ENCODE data around the gene FLT1.

FLT1 gene

DNA sequence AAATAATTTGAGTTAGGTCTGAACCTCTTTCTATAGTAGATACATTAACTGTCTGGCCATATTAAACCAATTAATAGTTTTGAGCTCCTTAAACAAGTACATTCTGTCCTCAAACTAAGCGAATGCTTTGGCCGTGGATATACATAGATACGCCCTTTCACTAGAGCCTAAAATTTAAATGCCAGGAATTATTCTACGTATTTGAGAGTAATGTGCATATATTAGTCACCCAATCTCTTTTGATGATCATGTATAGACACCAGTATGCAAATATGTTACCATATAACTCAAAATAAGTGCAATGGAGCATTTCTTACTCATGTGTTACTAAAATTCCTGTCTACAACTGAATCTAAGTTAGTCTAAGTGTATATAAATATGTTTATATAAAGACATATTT is 70.4 kb downstream of the FLT1 start:
- DNase-seq (ENCODE audit: low read depth): no peak

GRCh38 chr13:28423010-28423409 is 71.9 kb downstream of the FLT1 start:
- no peak for DNase-seq (ENCODE audit: low read depth)

- DNase-seq (ENCODE audit: low read depth): no peak
These were observed 73.1 kb downstream of the FLT1 start for GRCh38 chr13:28421676-28422410.

DNA sequence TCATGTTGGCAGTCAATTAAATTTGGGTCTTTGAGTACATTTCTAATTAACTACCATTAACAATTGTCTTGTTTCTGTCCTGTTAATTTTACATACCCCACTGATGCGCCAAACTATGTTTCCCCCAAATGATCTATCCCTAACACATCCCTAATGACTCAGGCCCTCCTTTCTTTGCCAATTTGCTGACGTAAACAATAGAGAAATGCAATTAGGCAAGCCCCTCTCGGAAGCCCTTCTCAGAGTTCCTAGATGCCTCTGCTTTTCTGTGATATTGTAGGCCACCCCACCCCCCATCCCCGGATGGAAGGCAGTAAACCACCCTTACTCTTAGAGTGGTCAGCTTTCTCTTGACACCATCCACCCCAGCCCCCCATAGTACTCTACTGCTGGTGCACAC is 74.2 kb downstream of the FLT1 start:
- no peak for DNase-seq (ENCODE audit: low read depth)

GRCh38 chr13:28415994-28416421 is 78.9 kb downstream of the FLT1 start:
- no peak for DNase-seq (ENCODE audit: low read depth)

DNA sequence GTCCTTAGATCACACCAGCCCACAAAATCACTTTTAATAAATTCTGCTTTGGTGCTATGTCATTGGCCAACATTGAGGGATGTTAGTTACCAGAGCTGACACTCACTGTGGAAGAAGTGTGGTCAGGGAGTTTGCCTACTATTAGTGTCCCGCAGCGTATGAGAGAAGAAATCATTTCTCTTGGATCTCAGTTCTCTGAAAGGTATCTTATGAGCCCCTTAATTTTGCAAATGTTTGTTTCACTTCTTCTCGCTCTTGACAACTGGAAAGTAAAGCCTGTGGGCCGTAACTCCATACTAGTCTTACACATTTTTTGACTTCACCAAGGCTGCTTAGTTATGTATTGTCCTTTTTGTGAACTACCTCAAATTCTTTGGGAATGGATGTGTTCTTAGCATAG is 80.9 kb downstream of the FLT1 start:
- no peak for DNase-seq (ENCODE audit: low read depth)

DNA sequence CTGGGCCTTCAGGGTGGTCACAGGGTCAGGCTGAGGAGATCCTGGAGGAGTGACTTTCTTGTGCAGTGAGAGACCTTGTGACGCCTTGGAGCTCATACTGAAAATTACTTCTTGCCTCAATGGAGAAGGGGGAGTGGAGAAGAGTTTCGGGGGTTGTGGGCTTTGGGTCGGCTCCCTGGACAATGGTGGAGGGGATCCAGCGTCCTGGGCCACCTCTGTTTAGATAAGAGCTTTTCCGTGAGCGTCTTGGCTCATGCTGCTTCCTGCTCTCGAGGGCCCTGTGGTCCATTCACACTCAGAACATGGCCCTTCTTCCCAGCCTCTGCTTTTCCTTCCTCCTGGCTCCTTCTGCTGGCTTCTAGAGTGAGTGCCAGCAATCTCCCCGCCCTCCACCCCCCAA is 81.9 kb downstream of the FLT1 start:
- no peak for DNase-seq (ENCODE audit: low read depth)

DNA sequence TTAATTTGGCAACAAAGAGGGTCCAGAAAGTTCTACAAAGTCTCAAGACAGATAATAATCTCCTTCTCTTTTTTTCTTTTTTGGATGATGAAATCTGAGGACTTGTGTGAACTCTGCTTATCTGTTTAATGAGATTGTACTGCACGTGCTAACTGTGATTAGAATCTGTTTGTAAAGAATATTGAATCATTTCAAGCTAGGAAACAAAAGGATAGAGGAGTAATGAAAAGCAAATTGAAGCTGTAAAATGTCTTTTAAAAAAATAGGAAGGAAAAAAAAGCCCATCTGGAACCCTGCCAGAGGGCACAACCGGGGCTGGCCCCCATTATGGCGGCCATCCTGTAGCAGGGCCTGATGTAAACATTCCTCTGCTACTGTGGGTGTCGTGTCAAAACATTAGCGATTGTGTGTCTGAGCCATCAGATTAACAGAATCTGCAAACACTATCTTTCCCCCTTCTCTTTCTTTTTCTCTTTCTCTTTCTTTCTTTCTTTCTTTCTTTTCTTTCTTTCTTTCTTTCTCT is 83.0 kb downstream of the FLT1 start:
- DNase-seq (ENCODE audit: low read depth): no peak

GRCh38 chr13:28410096-28410495 is 84.8 kb downstream of the FLT1 start:
- DNase-seq (ENCODE audit: low read depth): no peak

- DNase-seq (ENCODE audit: low read depth): no peak
These were observed 85.3 kb downstream of the FLT1 start for GRCh38 chr13:28409648-28410047.

DNA sequence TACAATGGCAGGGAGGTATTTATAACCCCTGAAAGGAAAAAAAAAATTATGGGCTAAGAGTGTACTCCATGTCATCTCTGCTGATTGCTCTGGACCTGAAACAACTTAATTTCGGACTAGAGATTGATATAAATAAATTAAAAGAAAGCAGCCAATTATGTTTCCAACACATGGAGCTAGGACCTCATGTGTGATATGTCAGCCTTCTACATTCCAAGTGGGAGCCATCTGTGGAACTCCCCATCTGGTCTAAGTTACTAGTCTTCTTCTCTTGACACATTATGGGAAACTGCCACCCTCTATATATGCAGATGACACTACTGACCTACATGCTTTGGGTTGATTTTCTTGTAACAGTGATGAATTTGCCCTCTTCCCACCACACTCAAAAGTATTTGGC is 86.1 kb downstream of the FLT1 start:
- no peak for DNase-seq (ENCODE audit: low read depth)

DNA sequence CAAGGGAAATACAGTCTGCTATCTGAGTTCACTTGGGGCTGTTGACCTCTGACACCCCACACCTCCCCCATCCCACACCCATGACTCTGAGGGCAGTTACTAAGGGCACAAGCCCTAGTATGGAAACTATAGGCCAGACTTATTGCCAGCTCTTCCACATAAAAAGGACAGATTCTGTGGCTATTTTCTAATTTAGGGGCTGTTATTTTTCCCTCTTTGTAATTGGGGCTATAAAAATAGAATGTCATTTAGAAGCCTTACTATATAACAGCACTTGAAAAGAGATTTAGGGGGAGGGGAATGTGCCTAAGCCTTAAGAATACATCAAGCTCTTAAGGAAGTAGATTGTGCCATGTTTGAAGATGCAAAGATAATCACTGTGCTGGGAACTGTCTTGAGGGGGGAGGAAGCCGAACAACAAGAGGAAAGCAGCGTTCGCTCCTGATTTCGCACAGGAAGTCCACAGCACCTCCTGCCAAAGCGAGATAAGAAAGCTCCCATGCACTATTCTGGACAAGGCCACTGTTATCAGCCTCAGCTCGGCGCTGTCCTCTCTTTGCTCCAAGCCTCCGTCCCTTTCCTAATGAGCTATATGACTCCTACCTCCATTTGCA is 86.6 kb downstream of the FLT1 start:
- DNase-seq (ENCODE audit: low read depth): no peak

GRCh38 chr13:28406733-28407266 is 88.1 kb downstream of the FLT1 start:
- no peak for DNase-seq (ENCODE audit: low read depth)

DNA sequence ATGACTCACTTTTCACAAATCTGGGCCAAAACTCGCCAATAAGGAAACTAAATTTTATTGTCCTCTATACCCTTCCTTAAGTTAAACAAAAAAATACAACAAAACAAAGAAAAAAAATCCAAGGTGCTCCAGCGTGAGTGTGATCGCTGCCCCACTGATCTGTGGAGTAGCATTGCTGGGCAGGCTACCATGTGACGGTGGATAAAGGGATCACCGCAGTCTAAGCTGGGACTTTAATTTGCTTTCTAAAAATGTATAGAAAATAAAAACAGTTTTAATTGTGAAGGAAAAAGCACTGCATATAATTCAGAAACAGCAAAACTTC is 92.9 kb downstream of the FLT1 start:
- no peak for DNase-seq (ENCODE audit: low read depth)

GRCh38 chr13:28401303-28402056 is 93.4 kb downstream of the FLT1 start:
- DNase-seq (ENCODE audit: low read depth): peak; percentile 4

DNA sequence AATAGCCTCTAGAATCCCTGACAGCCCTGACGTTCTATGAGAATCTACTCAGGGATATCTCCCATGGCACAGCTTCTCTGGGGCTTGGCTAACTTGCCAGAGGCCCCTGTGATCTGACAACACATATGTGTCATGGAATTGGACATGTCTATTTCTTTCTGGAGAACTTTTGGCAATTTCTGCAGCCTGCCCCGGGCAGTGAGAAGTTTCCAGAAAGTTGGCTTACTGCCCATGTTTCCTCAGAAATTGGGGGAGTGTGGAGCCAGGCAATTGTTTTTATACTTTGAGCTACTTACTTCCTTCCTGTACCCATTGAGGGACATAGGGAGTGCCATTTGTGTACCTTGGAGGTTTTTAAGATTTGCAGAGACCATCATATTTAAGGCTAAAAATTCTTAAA is 98.9 kb downstream of the FLT1 start:
- DNase-seq (ENCODE audit: low read depth): no peak

GRCh38 chr13:28394422-28394821 is 100.5 kb downstream of the FLT1 start:
- peak; percentile 0 for DNase-seq (ENCODE audit: low read depth)

GRCh38 chr13:28392896-28393505 is 101.9 kb downstream of the FLT1 start:
- DNase-seq (ENCODE audit: low read depth): no peak

- DNase-seq (ENCODE audit: low read depth): no peak
These were observed 102.5 kb downstream of the FLT1 start for GRCh38 chr13:28392428-28392827.

GRCh38 chr13:28387740-28388501 is 107.0 kb downstream of the FLT1 start:
- no peak for DNase-seq (ENCODE audit: low read depth)

GRCh38 chr13:28385362-28385761 is 109.6 kb downstream of the FLT1 start:
- DNase-seq (ENCODE audit: low read depth): no peak

- DNase-seq (ENCODE audit: low read depth): no peak
These were observed 110.1 kb downstream of the FLT1 start for GRCh38 chr13:28384789-28385188.

All from HS-5 (cell line).